Karpas-422 (cell line): ENCODE measurements around the gene UBE2QL1. TPM values are rescaled to one million over a fixed set of nuclear protein-coding genes. Genes with fewer than 3 reads are reported as not detected.

Source experiments
- DNase-seq: peaks from one replicate; pipeline ENCODE4 v3.0.0-alpha.2; 2015
- H2AFZ ChIP-seq: fragments of 200-600 bp; sonication (generic); 2 replicates; pipeline ENCODE4 v1.6.1; 2014; ENCODE audit warnings: antibody characterized with exemption, low read length, mixed read lengths
- H3K27ac ChIP-seq: fragments of 200-600 bp; sonication (generic); 2 replicates; pipeline ENCODE4 v1.5.1; 2014; ENCODE audit warnings: mild to moderate bottlenecking, low read length, moderate library complexity
- H3K27me3 ChIP-seq: fragments of 200-600 bp; sonication (generic); 2 replicates; pipeline ENCODE4 v1.6.1; 2014; ENCODE audit warnings: low read length, mixed read lengths
- H3K36me3 ChIP-seq: fragments of 200-600 bp; sonication (generic); 2 replicates; pipeline ENCODE4 v1.6.1; 2014; ENCODE audit warnings: low read length, mixed read lengths; ENCODE audit not compliant: insufficient read depth
- H3K4me1 ChIP-seq: fragments of 200-600 bp; sonication (generic); 2 replicates; pipeline ENCODE4 v1.6.1; 2014; ENCODE audit warnings: mild to moderate bottlenecking, low read length, mixed read lengths
- H3K4me2 ChIP-seq: fragments of 200-600 bp; sonication (generic); 2 replicates; pipeline ENCODE4 v1.6.1; 2014; ENCODE audit warnings: low read length, low read depth, mild to moderate bottlenecking; ENCODE audit not compliant: poor library complexity, severe bottlenecking
- H3K4me3 ChIP-seq: fragments of 200-600 bp; sonication (generic); 2 replicates; pipeline ENCODE4 v1.5.1; 2014; ENCODE audit warnings: mild to moderate bottlenecking, antibody characterized with exemption, low read length, mixed read lengths
- H3K79me2 ChIP-seq: fragments of 200-600 bp; sonication (generic); 2 replicates; pipeline ENCODE4 v1.6.1; 2014; ENCODE audit warnings: mild to moderate bottlenecking, low read length, mixed read lengths
- H3K9ac ChIP-seq: fragments of 200-600 bp; sonication (generic); 2 replicates; pipeline ENCODE4 v1.6.0; 2014; ENCODE audit warnings: low read length
- H3K9me2 ChIP-seq: fragments of 200-600 bp; sonication (generic), shearing (Covaris generic); replicated peaks from 2 replicates; pipeline ENCODE4 v1.6.0; 2014; ENCODE audit warnings: mild to moderate bottlenecking, low read length, moderate library complexity; ENCODE audit not compliant: insufficient read depth
- H3K9me3 ChIP-seq: fragments of 300-700, 200-600 bp; sonication (generic); 2 replicates; pipeline ENCODE4 v1.6.1; 2014; ENCODE audit warnings: low read length, mixed read lengths
- H4K20me1 ChIP-seq: fragments of 200-600 bp; sonication (generic); 2 replicates; pipeline ENCODE4 v1.6.1; 2014; ENCODE audit warnings: mild to moderate bottlenecking, antibody characterized with exemption, low read length, low read depth; ENCODE audit not compliant: insufficient read depth
- total RNA-seq: library from RNA; depleted of rRNA; stranded (reverse); fragments of >200 nt; shearing (Covaris generic); gene quantifications from 2 replicates; pipeline ENCODE4 v1.2.3, GENCODE V29; 2014; ENCODE audit warnings: low replicate concordance

The UBE2QL1 gene
- total RNA-seq, 1 experiment from 2014 or later, result not detected

DNA sequence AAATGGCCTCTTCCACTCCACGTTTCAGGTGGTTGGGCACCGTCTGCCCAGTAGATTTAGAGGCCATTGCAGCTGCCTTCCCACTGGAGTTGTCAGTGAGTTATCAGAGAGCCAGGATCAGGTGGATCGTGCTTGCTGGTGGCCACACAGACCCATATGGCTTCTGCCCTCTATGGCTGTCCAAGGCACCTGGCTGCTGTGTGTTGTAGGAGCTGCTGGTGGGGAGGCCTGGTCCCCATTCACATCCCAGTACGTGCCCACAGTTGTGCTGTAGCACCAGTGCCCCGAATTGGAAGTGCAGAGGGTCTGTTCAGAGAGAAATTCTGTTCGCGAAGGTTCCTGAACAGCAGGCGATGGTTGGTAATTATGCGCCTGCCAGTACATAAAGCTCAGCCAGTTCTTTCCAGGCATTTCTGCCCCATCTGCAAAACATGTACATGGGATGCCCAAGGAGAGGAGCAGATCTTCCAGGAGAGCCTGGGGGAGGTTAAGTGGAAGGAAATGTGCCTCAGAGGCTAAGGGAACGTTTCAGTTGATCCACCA, 41.1 kb downstream of the UBE2QL1 start:
- DNase-seq, result no peak
- H3K4me2 ChIP-seq, result no peak overlapping the region
- H3K79me2 ChIP-seq, result no peaks in the 10 kb centered on the region
- H3K9me2 ChIP-seq, result no peaks in the 10 kb centered on the region
- no peaks in the 10 kb centered on the region for H3K4me1 ChIP-seq
- no peak overlapping the region for H3K9ac ChIP-seq
- no peak overlapping the region for H3K4me3 ChIP-seq
- H3K36me3 ChIP-seq, result no peaks in the 10 kb centered on the region
- H3K27ac ChIP-seq, result no peak overlapping the region
- H2AFZ ChIP-seq, result no peak overlapping the region
- no peaks in the 10 kb centered on the region for H3K27me3 ChIP-seq
- no peaks in the 10 kb centered on the region for H3K9me3 ChIP-seq
- no peaks in the 10 kb centered on the region for H4K20me1 ChIP-seq

DNA sequence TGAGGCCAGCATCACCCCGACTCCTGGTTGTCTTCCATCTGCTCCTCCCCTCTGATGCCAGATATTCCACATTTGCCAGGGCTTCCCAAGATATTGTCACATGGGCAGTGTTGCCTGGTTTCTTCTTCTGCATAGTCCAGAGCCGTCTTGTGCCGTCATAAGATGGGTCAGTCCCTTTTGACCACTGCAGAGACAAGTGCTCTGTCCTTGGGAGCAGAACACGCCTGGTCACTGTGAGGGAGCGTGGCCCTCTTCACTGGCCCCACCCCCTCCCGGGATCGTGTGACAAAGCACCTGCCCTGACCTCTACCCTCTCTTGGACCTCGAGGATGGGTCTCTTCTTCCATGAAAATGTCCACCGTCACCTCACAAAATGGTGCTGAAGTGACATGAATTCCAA, 41.6 kb downstream of the UBE2QL1 start:
- no peak for DNase-seq
- Histone ChIP-seq H3K4me1 (no peaks in the 10 kb centered on the region), H3K4me2 (no peak overlapping the region), H2AFZ (no peak overlapping the region), H3K9ac (no peak overlapping the region), H3K27ac (no peak overlapping the region), H3K9me3 (no peaks in the 10 kb centered on the region), H3K36me3 (no peaks in the 10 kb centered on the region), H4K20me1 (no peaks in the 10 kb centered on the region), H3K4me3 (no peak overlapping the region), H3K9me2 (no peaks in the 10 kb centered on the region), H3K27me3 (no peaks in the 10 kb centered on the region), H3K79me2 (no peaks in the 10 kb centered on the region)

DNA sequence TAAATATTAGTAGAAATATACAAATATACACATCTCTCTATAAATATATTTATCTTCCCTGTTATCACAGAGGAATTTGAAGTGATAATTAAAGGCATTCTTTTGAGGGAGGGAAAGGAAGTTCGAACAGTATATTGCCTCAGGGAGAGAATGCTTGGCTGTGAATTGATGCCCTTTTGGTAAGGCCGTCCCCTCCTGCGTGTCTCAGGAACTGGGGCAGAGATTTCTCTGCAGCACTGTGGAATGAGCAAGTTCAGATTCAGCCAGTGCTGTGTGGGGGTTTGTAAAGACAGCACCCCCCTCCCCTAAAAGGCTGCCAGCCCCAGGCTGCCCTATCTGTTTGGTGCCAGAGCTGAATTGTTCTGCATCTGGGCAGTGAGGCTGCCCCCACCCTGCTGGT, 42.0 kb downstream of the UBE2QL1 start:
- Histone ChIP-seq H3K27me3 (no peaks in the 10 kb centered on the region), H3K79me2 (no peaks in the 10 kb centered on the region), H3K36me3 (no peaks in the 10 kb centered on the region), H2AFZ (no peak overlapping the region), H3K4me1 (no peaks in the 10 kb centered on the region), H3K4me3 (no peak overlapping the region), H3K4me2 (no peak overlapping the region), H3K9ac (no peak overlapping the region), H3K27ac (no peak overlapping the region), H4K20me1 (no peaks in the 10 kb centered on the region), H3K9me2 (no peaks in the 10 kb centered on the region), H3K9me3 (no peaks in the 10 kb centered on the region)
- no peak for DNase-seq

DNA sequence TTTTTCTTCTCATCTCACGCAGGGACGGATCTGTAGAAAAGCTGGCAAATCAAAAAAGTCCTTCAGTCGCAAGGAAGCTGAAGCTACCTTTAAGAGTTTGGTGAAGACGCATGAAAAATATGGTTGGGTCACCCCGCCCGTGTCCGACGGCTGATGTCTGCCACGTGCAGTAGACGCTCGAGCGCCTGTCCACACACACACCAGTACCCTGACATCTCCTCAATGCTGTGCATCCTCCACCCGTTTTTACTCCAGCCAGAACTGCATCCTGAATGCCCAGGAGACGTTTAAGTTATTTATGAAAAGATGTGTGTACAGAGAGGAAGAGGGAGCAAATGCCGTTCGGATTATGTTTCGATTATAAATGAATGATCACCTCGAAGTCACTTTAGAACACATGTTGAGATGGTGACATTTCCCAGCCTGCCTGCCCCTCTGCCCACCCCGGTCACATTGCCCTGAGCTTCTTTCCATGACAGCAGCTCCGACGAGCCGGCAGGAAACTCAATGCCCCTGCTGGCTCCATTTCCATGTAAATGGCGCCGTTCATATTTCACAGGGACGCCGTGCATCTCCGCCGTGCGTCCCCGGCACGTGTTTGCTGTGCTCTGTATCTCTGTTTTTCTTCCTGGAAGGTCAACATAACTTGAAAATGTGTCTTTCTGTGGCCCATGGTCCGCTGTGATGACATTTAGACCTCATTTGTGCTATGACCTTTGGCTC, 42.7 kb downstream of the UBE2QL1 start:
- H3K4me1 ChIP-seq, result no peaks in the 10 kb centered on the region
- H3K27me3 ChIP-seq, result no peaks in the 10 kb centered on the region
- no peak overlapping the region for H3K4me2 ChIP-seq
- DNase-seq, result no peak
- H3K36me3 ChIP-seq, result no peaks in the 10 kb centered on the region
- no peak overlapping the region for H3K9ac ChIP-seq
- no peak overlapping the region for H3K27ac ChIP-seq
- no peaks in the 10 kb centered on the region for H3K79me2 ChIP-seq
- no peak overlapping the region for H3K4me3 ChIP-seq
- H3K9me3 ChIP-seq, result no peaks in the 10 kb centered on the region
- no peak overlapping the region for H2AFZ ChIP-seq
- H4K20me1 ChIP-seq, result no peaks in the 10 kb centered on the region
- H3K9me2 ChIP-seq, result no peaks in the 10 kb centered on the region

DNA sequence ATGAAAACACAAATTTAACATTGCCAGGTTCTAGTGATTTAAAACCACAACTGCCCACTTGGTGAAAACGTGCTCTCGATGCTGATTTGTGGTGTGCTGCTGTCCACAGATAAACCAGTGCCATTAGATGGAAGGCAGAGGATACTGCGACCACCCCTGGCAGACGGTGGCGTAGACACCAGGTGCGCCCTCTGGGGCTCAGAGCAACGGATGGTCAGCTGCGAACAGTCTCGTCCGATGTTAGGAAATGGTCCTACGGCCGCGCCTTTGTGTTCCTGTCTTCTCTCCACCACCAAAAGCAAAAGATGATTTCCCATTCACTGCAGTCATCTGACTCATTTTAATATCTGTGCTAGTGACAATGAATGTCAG, 43.2 kb downstream of the UBE2QL1 start:
- Histone ChIP-seq H3K79me2 (no peaks in the 10 kb centered on the region), H3K9me3 (no peaks in the 10 kb centered on the region), H3K4me3 (no peak overlapping the region), H3K27me3 (no peaks in the 10 kb centered on the region), H2AFZ (no peak overlapping the region), H3K9me2 (no peaks in the 10 kb centered on the region), H3K4me2 (no peak overlapping the region), H4K20me1 (no peaks in the 10 kb centered on the region), H3K36me3 (no peaks in the 10 kb centered on the region), H3K9ac (no peak overlapping the region), H3K27ac (no peak overlapping the region), H3K4me1 (no peaks in the 10 kb centered on the region)
- DNase-seq, result no peak

DNA sequence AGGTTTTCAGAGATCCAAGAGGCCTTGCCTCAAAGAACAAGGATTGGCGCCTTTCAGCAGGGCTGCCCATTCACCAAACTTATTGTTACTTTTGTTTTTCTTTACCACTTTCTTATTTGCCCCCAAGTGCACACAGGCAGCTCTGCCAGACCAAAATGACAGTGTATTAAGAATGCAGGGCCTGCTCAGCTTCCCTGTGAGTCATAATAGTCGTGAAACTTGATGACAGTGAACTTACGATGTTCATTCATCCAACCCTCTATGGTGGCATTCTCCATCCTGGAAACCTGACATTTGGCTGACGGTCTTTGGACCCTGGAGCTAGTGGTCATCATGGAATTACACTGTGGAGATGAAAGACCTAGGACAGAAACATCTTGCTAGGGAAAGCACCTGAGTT, 44.3 kb downstream of the UBE2QL1 start:
- no peaks in the 10 kb centered on the region for H3K36me3 ChIP-seq
- H3K4me1 ChIP-seq, result no peaks in the 10 kb centered on the region
- H3K4me2 ChIP-seq, result no peak overlapping the region

DNA sequence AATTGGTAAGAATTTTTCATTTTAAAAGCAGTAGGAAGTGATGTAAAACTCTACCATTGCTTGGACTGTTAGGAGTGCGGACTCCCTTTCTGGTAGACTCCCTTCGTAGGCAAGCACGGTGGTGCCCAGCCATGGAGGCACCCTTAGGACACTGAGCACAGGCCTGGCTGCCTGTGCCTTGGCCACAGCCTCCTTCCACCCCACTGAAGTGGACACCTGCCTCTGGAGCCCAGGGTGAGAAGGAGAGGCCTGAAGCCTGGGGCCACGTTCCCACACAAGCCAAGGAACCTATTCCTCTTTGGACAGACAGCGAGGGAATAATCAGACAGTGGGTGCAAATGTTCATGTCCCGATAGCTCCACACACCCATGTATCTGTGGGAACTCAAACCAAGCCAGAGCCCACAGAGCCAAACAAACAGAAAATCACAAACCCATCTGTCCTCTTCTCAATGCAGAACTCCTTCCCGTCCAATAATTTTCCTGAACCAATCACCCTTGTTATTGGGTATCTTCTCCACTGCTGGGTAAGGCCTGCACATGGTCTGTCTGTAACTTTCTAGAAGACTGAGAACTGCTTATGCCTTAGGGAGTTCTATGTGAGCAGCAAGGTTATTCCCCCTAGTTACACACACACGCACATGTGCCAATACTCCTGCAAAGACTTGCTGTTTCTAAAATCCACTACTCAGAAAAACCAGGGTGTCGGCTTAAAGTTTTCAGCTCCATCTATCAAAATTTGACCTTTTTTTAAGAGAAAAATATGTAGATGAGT, 45.2 kb downstream of the UBE2QL1 start:
- H3K9ac ChIP-seq, result no peak overlapping the region
- H3K27ac ChIP-seq, result no peak overlapping the region

More for the DNA sequence above, 44.3 kb downstream of the UBE2QL1 start:
- no peaks in the 10 kb centered on the region for H3K27me3 ChIP-seq
- no peaks in the 10 kb centered on the region for H3K9me2 ChIP-seq
- H3K9ac ChIP-seq, result no peak overlapping the region
- H4K20me1 ChIP-seq, result no peaks in the 10 kb centered on the region
- no peak overlapping the region for H3K27ac ChIP-seq
- H2AFZ ChIP-seq, result no peak overlapping the region
- no peak for DNase-seq
- no peaks in the 10 kb centered on the region for H3K79me2 ChIP-seq
- H3K9me3 ChIP-seq, result no peaks in the 10 kb centered on the region
- H3K4me3 ChIP-seq, result no peak overlapping the region

DNA sequence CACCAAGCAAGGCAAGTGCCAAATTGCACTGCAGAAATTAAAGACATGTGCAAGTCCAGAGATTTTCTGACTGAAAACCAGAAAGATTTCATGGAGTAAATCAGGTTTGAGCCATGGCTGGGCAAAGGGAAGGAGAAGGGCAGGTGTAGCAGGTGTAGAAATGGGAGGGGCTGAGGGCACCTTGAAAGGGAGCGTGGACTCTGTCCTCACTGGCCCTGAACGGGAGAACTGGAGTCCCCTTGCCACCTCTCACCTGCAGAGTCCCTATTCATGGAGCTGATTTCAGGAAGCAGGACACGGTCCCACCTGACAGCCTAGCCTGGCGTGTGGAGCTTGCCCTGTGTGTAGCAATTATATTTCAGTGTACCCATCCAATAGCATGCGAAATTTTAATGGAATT, 46.3 kb downstream of the UBE2QL1 start:
- Histone ChIP-seq H3K9ac (no peak overlapping the region), H2AFZ (no peak overlapping the region)
- no peak for DNase-seq

More for the DNA sequence above, 45.2 kb downstream of the UBE2QL1 start:
- no peak for DNase-seq
- H3K9me2 ChIP-seq, result no peaks in the 10 kb centered on the region
- H3K79me2 ChIP-seq, result no peaks in the 10 kb centered on the region
- H3K4me1 ChIP-seq, result no peaks in the 10 kb centered on the region
- H2AFZ ChIP-seq, result no peak overlapping the region
- H4K20me1 ChIP-seq, result no peaks in the 10 kb centered on the region
- H3K4me2 ChIP-seq, result no peak overlapping the region
- H3K4me3 ChIP-seq, result no peak overlapping the region
- no peaks in the 10 kb centered on the region for H3K27me3 ChIP-seq
- H3K36me3 ChIP-seq, result no peaks in the 10 kb centered on the region
- H3K9me3 ChIP-seq, result no peaks in the 10 kb centered on the region

More for the DNA sequence above, 46.3 kb downstream of the UBE2QL1 start:
- no peaks in the 10 kb centered on the region for H3K27me3 ChIP-seq
- no peaks in the 10 kb centered on the region for H3K36me3 ChIP-seq
- no peak overlapping the region for H3K27ac ChIP-seq
- H3K4me3 ChIP-seq, result no peak overlapping the region
- no peaks in the 10 kb centered on the region for H4K20me1 ChIP-seq
- H3K9me3 ChIP-seq, result no peaks in the 10 kb centered on the region
- H3K79me2 ChIP-seq, result no peaks in the 10 kb centered on the region
- H3K4me2 ChIP-seq, result no peak overlapping the region
- H3K4me1 ChIP-seq, result no peaks in the 10 kb centered on the region
- no peaks in the 10 kb centered on the region for H3K9me2 ChIP-seq
